GM19463 (cell line): ENCODE results near the gene EEA1.
A peak's percentile ranks its signal among the peaks of the same experiment; 100 is the strongest.
"Not testable (repeated sequence)": the region's sequence is repeated elsewhere in the genome, so short reads cannot be mapped to it uniquely, and the experiment has no call there.

Source experiments
- ATAC-seq: cut with Tn5 transposase; IDR thresholded peaks from one replicate; pipeline ENCODE4 v1.9.1; 2021; ENCODE audit warnings: mild to moderate bottlenecking, moderate library complexity; ENCODE audit not compliant: unreplicated experiment

The EEA1 gene

GRCh38 chr12:92928962-92929915, at the start of gene EEA1:
EEA1 (minus strand) TSS chr12:92929295; CDS start chr12:92929066, 229 bp downstream.
- peak; percentile 82 for ATAC-seq

DNA sequence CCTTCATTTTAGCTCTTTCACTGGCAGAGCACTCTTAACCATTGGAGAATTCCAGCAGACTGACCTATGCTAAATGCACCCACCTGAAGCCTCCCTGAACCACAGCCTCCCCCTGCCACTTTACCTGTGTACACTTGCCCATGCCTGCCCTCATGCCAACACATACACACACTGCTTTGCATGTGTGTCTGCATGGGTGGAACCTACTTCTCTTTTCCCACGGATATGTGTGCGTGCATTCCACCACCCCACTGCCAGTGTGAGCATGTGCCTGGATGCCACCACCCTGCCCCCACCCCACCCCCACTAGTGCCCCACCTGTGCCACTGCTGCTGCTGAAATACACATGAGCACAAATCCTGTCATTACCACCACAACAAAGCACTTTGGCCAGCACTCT, 49.5 kb upstream of the EEA1 start:
- no peak for ATAC-seq

DNA sequence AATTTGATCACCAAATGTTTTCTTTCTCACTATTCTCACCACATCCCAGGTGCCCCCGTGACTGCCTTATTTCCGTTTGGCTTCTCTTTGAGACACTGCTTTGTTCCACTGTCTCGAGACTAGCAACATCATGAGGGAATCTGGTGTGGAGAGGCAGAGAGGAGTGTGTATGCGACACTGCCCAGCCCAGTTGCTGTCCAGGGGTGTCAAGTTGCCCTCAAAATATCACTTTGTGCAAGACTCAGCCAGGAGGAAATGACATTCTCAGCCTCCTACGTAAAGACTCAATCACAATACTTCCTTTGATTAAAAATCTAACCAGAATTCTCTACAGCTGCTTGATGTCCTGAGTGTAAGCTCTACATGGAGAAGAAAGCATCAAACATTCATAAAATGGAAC, 48.2 kb upstream of the EEA1 start:
- ATAC-seq: no peak

- ATAC-seq: no peak
Measured at GRCh38 chr12:92974759-92975158, 45.7 kb upstream of the EEA1 start.

GRCh38 chr12:92973614-92974013, 44.5 kb upstream of the EEA1 start:
- peak; percentile 52 for ATAC-seq

DNA sequence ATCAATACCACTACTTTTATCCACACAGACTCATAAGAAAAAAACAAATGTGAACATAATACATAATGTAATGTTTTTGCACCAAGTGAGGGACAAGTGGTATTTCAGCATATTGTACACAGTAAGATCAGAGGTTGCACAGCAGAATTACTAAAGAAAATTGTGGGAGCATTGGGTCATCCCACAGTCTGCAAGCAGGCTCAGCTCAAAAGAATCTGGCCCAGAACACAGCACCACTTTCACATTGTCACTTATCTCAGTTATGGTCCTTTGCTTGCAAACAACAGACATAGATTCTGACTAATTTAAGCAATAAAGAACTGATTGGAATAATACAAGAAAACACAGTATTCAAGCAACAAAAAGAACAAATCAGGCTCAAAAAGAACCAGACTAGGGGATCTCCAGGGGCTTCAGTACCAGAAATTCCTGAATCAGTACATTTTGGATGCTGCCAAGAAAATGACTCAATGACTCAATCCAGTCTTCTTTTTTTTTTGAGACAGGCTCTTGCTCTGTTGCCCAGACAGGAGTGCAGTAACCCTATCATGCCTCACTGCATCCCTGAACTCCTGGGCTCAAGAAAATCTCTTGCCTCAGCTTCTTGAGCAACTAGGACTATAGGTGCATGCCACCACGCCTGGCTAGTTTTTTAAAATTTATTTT, 42.9 kb upstream of the EEA1 start:
- ATAC-seq: no peak

DNA sequence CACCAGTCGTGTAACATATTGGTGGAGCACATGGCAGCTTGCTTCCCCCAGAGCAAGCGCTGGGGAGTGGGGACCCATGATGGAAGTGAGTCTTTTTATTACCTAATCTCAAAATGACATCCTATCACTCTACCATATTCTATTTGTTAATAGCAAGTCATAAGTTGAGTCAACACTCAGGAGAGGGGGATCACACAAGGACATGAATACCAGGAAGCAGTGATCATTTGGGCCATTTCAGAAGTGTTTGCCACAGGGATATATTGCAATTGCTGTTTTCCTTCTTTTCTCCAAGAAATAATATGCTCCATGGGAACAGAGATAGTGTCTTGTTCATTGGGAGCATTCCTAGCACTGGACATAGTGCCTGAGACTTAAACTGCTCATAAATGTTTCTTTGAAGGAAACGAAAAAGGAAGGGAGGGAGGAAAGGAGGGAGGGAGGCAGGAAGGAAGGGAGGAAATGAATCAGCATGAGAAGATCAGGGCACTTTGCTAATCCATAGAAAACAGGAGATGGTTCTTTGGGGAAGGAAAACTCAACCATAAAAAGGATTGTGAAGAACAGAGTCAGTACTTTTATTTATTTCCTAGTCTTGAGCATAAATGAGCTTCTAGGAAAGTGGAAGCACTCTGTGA, 39.2 kb upstream of the EEA1 start:
- no peak for ATAC-seq

DNA sequence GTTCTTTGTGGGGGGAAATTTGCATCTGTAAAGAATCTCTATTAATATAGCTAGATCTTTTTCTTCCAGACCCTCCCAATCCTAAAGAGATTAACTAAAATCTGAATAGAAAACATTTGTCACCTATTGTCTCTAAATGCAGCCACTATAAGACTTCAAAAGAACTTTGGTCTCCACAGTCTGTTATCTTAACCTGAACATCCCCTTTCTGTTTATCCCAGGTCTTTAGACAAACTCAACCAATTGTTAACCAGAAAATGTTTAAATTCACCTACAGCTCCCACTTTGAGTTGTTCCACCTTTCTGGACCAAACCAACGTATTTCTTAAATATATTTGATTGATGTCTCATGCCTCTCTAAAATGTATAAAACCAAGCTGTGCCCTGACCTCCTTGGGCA, 35.3 kb upstream of the EEA1 start:
- not testable (repeated sequence) for ATAC-seq

GRCh38 chr12:92961949-92962348, 32.9 kb upstream of the EEA1 start:
- ATAC-seq: no peak

DNA sequence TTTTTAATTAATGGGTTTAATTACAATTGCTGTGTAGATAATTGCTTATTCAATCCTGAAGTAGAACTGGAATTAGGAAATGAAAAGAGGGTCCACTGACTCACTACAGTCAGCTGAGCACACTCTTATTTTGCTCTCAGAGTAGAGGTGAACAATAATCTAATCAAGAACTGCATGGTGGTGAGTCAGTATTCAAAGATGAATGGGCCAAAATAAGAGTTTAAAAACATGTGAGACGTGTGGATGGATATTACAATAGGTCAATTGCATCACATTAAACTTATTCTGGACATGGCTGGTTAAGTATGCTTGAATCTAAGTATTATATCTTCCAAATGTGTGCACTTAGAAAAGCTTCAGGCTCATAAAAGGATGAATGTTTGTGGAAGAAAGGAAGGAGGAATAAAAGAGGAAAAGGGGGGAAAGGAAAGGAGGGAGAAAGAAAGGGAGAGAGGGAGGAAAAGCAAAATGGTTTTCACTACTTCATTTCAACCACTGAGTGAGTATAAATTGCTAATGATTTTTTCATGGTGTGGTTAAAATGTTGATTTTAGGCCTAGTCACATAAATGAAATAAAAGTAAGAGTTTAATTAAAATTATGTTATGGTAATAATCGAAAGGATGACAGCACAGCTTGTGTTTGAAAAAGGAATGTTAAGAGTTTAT, 27.0 kb upstream of the EEA1 start:
- no peak for ATAC-seq

GRCh38 chr12:92953747-92954146, 24.7 kb upstream of the EEA1 start:
- no peak for ATAC-seq

DNA sequence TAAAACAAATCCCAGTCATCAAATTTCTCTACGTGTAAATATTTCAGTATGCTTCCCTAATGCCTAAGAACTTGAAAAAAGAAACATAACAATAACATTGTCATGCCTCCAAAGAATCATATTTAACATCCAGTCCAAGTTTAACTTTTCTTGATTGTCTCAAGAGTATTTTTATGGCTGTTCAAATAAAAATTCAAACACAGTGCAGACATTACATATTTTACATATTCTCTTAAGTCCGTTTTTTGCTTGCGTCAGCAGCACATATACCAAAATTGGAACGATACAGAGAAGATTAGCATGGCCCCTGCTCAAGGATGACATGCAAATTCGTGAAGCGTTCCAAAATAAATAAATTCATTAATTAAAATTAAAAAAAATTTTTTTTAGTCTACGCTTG, 23.3 kb upstream of the EEA1 start:
- no peak for ATAC-seq

- ATAC-seq: no peak
Measured at GRCh38 chr12:92951006-92951405, 21.9 kb upstream of the EEA1 start.

DNA sequence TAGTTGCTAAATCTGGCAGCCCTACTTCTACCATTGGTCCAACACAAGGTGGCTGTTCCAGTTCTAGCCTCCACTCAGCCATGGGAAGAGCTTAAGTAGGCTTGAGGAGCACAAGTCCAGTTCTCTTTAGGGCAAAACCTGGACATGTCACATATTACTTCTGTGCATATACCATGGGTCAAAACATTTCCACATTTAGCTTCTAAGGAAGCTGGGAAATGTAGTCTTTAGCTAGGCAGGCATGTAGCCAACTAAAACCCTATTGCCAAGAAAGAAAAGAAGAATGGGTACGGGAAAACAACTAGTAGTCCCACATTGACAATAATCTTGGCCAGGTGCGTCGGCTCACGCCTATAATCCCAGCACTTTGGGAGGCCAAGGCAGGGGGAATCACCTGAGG, 20.9 kb upstream of the EEA1 start:
- no peak for ATAC-seq

DNA sequence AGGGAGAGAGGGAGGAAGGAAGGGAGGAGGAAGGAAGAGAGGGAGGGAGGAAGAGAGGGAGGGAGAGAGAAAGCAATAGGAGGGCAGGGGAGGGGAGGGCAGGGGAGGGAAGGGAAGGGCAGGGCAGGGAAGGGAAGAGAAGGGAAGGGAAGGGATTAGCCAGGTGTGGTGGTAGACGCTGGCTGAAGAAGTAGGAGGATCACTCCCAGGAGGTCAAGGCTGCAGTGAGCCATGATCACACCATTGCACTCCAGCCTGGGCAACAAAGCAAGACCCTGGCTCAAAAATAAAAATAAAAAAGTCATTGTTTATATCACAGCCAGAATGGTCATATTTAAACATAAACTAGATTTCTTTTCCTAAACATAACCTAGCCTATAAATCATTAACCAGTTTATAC, 20.4 kb upstream of the EEA1 start:
- ATAC-seq: no peak

DNA sequence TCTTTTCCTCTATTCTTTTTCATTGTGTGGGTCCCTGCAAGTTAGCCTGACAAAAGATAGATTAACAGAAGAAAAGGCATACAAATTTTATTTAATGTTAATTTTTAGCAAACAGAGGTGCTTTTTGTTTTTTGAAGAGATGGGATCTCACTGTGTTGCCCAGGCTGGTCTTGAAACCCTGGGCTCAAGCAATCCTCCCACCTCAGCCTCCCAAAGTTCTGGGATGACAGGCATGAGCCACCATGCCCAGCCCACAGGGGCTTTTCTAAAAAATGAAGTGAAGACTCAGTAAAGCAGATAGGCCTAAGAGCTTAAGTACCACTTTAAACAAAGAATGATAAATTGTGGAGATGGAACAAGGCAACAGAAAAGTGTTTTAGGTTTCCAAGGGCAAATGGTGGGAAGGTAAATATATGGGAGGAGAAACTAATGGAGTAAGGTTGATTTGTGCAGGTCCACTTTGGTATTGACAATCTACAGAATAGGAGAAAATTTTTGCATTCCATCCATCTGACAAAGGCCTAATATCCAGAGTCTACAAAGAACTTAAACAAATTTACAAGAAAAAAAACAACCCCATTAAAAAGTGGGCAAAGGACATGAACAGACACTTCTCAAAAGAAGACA, 18.6 kb upstream of the EEA1 start:
- ATAC-seq: no peak

GRCh38 chr12:92945659-92946220, 16.6 kb upstream of the EEA1 start:
- ATAC-seq: no peak

DNA sequence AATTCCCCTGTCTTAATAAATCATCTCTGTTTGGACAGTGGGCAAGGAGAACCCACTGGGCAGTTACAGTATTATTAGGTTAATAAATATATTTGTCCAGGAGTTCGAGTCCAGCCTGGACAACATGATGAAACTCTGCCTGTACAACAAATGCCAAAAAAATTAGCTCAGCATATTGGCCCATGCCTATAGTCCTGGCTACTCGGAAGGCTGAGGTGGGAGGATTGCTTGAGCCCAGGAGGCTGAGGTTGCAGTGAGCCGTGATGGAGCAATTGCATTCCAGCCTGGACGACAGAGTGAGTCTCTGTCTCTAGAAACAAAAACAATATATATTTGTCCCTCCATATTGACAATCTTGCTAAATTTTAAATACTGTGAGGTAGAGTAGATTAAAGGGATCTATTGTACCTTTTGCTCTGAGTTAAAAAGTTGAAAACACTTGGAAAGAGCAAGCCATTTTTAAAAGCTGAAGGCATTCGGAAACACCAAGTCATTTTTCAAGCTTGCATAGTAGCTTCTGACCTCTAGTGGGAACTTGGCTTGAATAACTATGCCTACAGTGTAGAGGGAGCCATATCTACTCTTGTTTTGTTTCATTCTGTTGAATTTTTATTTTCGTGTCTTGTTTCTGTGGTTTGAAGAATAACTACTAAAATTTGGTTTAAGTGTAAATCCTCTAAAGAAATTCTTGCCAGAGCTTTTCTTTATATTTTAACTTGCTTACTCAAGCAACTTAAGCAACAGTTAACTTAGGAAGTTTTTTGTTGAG, 14.6 kb upstream of the EEA1 start:
- no peak for ATAC-seq

DNA sequence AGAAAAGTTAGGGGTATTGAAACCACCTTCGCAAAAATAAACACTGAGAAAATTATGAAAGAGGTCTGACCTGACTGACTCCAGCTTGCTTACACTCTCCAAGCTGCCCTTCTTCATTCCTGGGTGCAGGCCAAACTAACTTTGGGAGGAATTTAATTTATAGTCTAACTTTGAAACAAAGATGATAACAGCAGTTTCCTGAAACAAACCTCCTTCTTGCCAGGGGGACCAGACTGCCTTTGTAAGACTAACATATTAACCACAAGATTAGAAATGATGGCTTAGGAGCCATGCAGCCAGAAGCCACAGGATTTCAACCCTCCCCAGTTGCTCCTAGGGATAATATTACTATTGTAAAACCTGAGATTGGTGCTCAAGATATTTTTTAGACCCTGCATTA, 13.8 kb upstream of the EEA1 start:
- no peak for ATAC-seq

DNA sequence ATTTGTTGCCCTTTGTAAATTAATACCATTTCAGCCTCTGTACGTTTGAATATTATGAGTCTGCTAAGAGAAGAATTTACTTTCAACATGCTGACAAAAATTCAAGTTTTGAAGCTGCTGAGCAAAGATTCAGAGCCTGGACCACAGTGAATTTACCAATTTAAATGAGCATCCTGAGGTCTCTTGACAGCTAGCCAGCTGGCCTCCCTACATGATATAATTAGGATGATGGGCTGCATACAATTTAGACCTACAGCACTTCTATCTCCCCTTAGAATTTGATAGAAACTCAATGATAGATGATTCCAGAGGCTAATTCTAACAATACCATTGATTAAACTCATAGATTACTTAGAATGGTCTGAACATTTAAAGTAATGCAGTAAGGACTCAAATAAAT, 10.0 kb upstream of the EEA1 start:
- no peak for ATAC-seq
